GM12878 (cell line): Measurements from ENCODE around the gene SOWAHD. TPM values are rescaled to one million over a fixed set of nuclear protein-coding genes. Genes with fewer than 3 reads are reported as not detected.

Experiments
- ATAC-seq: fragments of 200-7000 bp; cut with Tn5 transposase; 3 replicates; pipeline ENCODE4 v1.9.1; 2020; ENCODE audit warnings: mild to moderate bottlenecking, moderate library complexity
- BruUV-seq: library from RNA; stranded (reverse); fragments of 400-500 nt; replicated peaks from 2 replicates; lab custom pipeline; 2021; lab: Mats Ljungman, UMichigan
- CTCF ChIA-PET: fragments of 300-600 bp; sonication (Branson Sonifier 250); formaldehyde crosslinking; extraction: SDS; loops from one replicate; lab custom pipeline; 2021; ENCODE audit warnings: inconsistent platforms; lab: Yijun Ruan, JAX
- POLR2A ChIA-PET: fragments of 350-600 bp; formaldehyde crosslinking; extraction: SDS; loops from one replicate; lab custom pipeline; 2021; ENCODE audit warnings: inconsistent platforms; lab: Charles Lee
- RAD21 ChIA-PET: fragments of 300-600 bp; sonication (Branson Sonifier 250); formaldehyde crosslinking; loops from one replicate; lab custom pipeline; 2023; ENCODE audit warnings: antibody characterized with exemption; ENCODE audit not compliant: unreplicated experiment; lab: Charles Lee
- SMC1A ChIA-PET: fragments of 300-600 bp; sonication (Branson Sonifier 250); formaldehyde crosslinking; loops from one replicate; lab custom pipeline; 2023; ENCODE audit not compliant: unreplicated experiment, uncharacterized antibody; lab: Charles Lee
- DNase-seq: peaks from one replicate; pipeline ENCODE4 v3.0.0-alpha.2; 2011; ENCODE audit warnings: low read depth, low spot score
- FAIRE-seq: peaks from 3 replicates; lab custom pipeline; 2011; peaks lifted over from hg19 to GRCh38; lab: Jason Lieb, UNC
- H2AFZ ChIP-seq: 2 replicates; pipeline ENCODE4 v1.6.0; 2011; ENCODE audit warnings: low read depth, low read length, control low read depth; ENCODE audit not compliant: control insufficient read depth
- H3K27ac ChIP-seq: 2 replicates; pipeline ENCODE4 v1.5.1; 2011; ENCODE audit warnings: control low read depth; ENCODE audit not compliant: control insufficient read depth, insufficient read depth
- H3K27me3 ChIP-seq, 2 experiments: replicated peaks in 1 of 2; 2 replicates each; pipeline versions ENCODE4 v1.6.0 to v1.6.1; 2011; ENCODE audit warnings: low read length in 1 of 2; ENCODE audit not compliant: control insufficient read depth in 2 of 2, insufficient read depth in 2 of 2
- H3K36me3 ChIP-seq, 2 experiments: 2 replicates each; pipeline ENCODE4 v1.5.1; 2011; ENCODE audit warnings: low read length in 1 of 2; ENCODE audit not compliant: control insufficient read depth in 2 of 2, insufficient read depth in 2 of 2
- H3K4me1 ChIP-seq: 2 replicates; pipeline ENCODE4 v1.6.1; 2011; ENCODE audit warnings: mild to moderate bottlenecking, low read length, moderate library complexity, mixed read lengths; ENCODE audit not compliant: control insufficient read depth, insufficient read depth
- H3K4me2 ChIP-seq: 2 replicates; pipeline ENCODE4 v1.6.0; 2011; ENCODE audit warnings: control low read depth; ENCODE audit not compliant: control insufficient read depth, insufficient read depth
- H3K4me3 ChIP-seq: fragments of 200-600 bp; sonication (generic); 2 replicates; pipeline ENCODE4 v1.5.1; 2016
- H3K79me2 ChIP-seq: 2 replicates; pipeline ENCODE4 v1.6.0; 2011; ENCODE audit warnings: low read length; ENCODE audit not compliant: control insufficient read depth, insufficient read depth
- H3K9ac ChIP-seq: 2 replicates; pipeline ENCODE4 v1.8.0; 2011; ENCODE audit warnings: low read length, control low read depth, mixed read lengths; ENCODE audit not compliant: control insufficient read depth, insufficient read depth
- H3K9me3 ChIP-seq: replicated peaks from 3 replicates; pipeline ENCODE4 v1.5.1; 2011; ENCODE audit warnings: mild to moderate bottlenecking, low read length; ENCODE audit not compliant: control insufficient read depth, insufficient read depth
- H4K20me1 ChIP-seq: 2 replicates; pipeline ENCODE4 v1.6.0; 2011; ENCODE audit not compliant: control insufficient read depth, insufficient read depth
- SIX5 ChIP-seq: IDR thresholded peaks from 2 replicates; pipeline ENCODE4 v1.6.1; 2011; ENCODE audit warnings: mild to moderate bottlenecking, low read depth, low read length, moderate library complexity; ENCODE audit not compliant: severe bottlenecking
- TCF7 ChIP-seq: IDR thresholded peaks from 2 replicates; pipeline ENCODE4 v1.6.1; 2014; ENCODE audit warnings: antibody characterized with exemption, borderline replicate concordance
- ZNF384 ChIP-seq: IDR thresholded peaks from 2 replicates; pipeline ENCODE4 v1.6.1; 2012; ENCODE audit warnings: low read depth, mild to moderate bottlenecking, low read length, improper control_type of control experiment, borderline replicate concordance
- WGBS: methylation state at CpG from one replicate; pipeline ENCODE4 v1.1.6; 2016; ENCODE audit warnings: low lambda C conversion rate; ENCODE audit not compliant: insufficient replicate concordance, insufficient coverage; ENCODE audit errors: missing lambda C conversion rate; 5-methylcytosine and 5-hydroxymethylcytosine counted together
- in situ Hi-C: fragments of 300-500 bp; cut with MboI; formaldehyde crosslinking; loops from 9 replicates; pipeline ENCODE4 v1.14.3; 2018; ENCODE audit warnings: mixed read lengths
- intact Hi-C: fragments of 100-400 bp; cut with micrococcal nuclease; formaldehyde crosslinking; loops from one replicate; pipeline ENCODE4 v1.14.2; 2022; ENCODE audit not compliant: unreplicated experiment
- polyA plus RNA-seq, 11 experiments: library from polyadenylated mRNA; depleted of rRNA in 4 of 11; unstranded in 6 of 11; stranded (reverse) in 5 of 11; fragments of >200 nt; fragmentation: Nextera tagmentation in 4 of 11; fragmentation: Illumina TruSeq in 1 of 11; extraction: Ambion mirVana in 4 of 11; extraction: Trizol in 1 of 11; gene quantifications; 1 replicate in 1 of 11; 2 replicates in 10 of 11; pipeline versions ENCODE4 v1.2.1 to v1.2.3, GENCODE V29; 2011 to 2016; ENCODE audit warnings: inconsistent platforms in 2 of 11, missing spikeins in 2 of 11, low read depth in 1 of 11
- small RNA-seq: library from RNA; depleted of rRNA; stranded (forward); fragments of <200 nt; gene quantifications from one replicate; pipeline ENCODE3, GENCODE V24; 2014
- total RNA-seq, 4 experiments: library from RNA; depleted of rRNA in 3 of 4; stranded (reverse); fragments of >200 nt in 3 of 4; fragmentation: Illumina TruSeq in 1 of 4; extraction: Trizol in 1 of 4; gene quantifications; 2 replicates each; pipeline versions ENCODE4 v1.2.1 to v1.2.3, GENCODE V29; 2013 to 2021

SOWAHD gene
- total and polyA plus RNA-seq, 10 of the 15 experiments (the other 5 are each of a cell fraction or from before 2014, with no cell fraction given): 0.27 to 7.4 (median 2.6) TPM

- H3K9me3 ChIP-seq: no peaks in the 10 kb centered on the region
- DNase-seq: no peak
- in situ Hi-C loops: no loop called here
- ChIA-PET CTCF (no interaction called here), RAD21 (no interaction called here)
- no peaks in the 10 kb centered on the region for H4K20me1 ChIP-seq
- WGBS: 27% methylated on average over 1 of the region's 1 CpG
- no peaks in the 10 kb centered on the region for H3K36me3 ChIP-seq
- ATAC-seq: no peak
- no peak for TF ChIP-seq TCF7
- no peak for TF ChIP-seq SIX5
- no peak for TF ChIP-seq ZNF384
- TF ChIP-seq, all 136 proteins: peak for 0
- Histone ChIP-seq H3K4me2 (no peak overlapping the region), H3K9ac (no peak overlapping the region), H3K79me2 (no peaks in the 10 kb centered on the region), H2AFZ (no peak overlapping the region), H3K27ac (no peak overlapping the region), H3K4me1 (no peaks in the 10 kb centered on the region), H3K4me3 (no peak overlapping the region), H3K27me3 (no peaks in the 10 kb centered on the region)
- no peak for FAIRE-seq
- SMC1A ChIA-PET: no interaction called here
- BruUV-seq: no TSS peak
- POLR2A ChIA-PET: no interaction called here
- intact Hi-C loops: no loop called here
Measured at GRCh38 chrX:119809185-119809666, 50.8 kb downstream of the SOWAHD start.

Small RNAs within 50 kb of the gene (small RNA-seq; reads per million reads assigned to genes)
- not detected for gene SNORA69

Other genes with a start within 250 kb of the SOWAHD start
Only the 7 nearest of the 10 such genes appear.
- 8.1 and 8.5 TPM in 2 replicates for gene NKRF, start 152.2 kb upstream of the SOWAHD start, total RNA-seq (2014; rRNA removed)
- 15.7 and 16.6 TPM in 2 replicates for gene NKRF, start 152.2 kb upstream of the SOWAHD start, total RNA-seq (2014; rRNA removed; fragmentation: Illumina TruSeq; extraction: Trizol)
- 20.1 and 21.5 TPM in 2 replicates for gene NKRF, start 152.2 kb upstream of the SOWAHD start, total RNA-seq (2021)
- gene NKRF, start 152.2 kb upstream of the SOWAHD start, polyA plus RNA-seq (2011; rRNA removed): 14.4 and 19.6 TPM in 2 replicates
- gene NKRF, start 152.2 kb upstream of the SOWAHD start, polyA plus RNA-seq (2014; fragmentation: Illumina TruSeq; extraction: Trizol): 20.3 and 25.3 TPM in 2 replicates
- 1 to 10 TPM; 6.2 to 9.5 TPM for gene NKRF, start 152.2 kb upstream of the SOWAHD start, polyA plus RNA-seq (2014; fragmentation: Nextera tagmentation; extraction: Ambion mirVana)
- 9.9 and 10.7 TPM in 2 replicates for gene NKRF, start 152.2 kb upstream of the SOWAHD start, polyA plus RNA-seq (2014; rRNA removed)
- 1 to 10 TPM; 8.4 to 9.0 TPM for gene NKRF, start 152.2 kb upstream of the SOWAHD start, polyA plus RNA-seq (2016; fragmentation: Nextera tagmentation; extraction: Ambion mirVana)
- gene SEPTIN6, start 65.4 kb upstream of the SOWAHD start, total RNA-seq (2014; rRNA removed): 139 and 150 TPM in 2 replicates
- gene SEPTIN6, start 65.4 kb upstream of the SOWAHD start, total RNA-seq (2014; rRNA removed; fragmentation: Illumina TruSeq; extraction: Trizol): 161 and 168 TPM in 2 replicates
- 215 and 222 TPM in 2 replicates for gene SEPTIN6, start 65.4 kb upstream of the SOWAHD start, total RNA-seq (2021)
- gene SEPTIN6, start 65.4 kb upstream of the SOWAHD start, polyA plus RNA-seq (2011; rRNA removed): 240 and 297 TPM in 2 replicates
- 324 and 353 TPM in 2 replicates for gene SEPTIN6, start 65.4 kb upstream of the SOWAHD start, polyA plus RNA-seq (2014; fragmentation: Illumina TruSeq; extraction: Trizol)
- gene SEPTIN6, start 65.4 kb upstream of the SOWAHD start, polyA plus RNA-seq (2014; fragmentation: Nextera tagmentation; extraction: Ambion mirVana): 10 to 100 TPM; 37.2 to 48.4 TPM
- 139 and 148 TPM in 2 replicates for gene SEPTIN6, start 65.4 kb upstream of the SOWAHD start, polyA plus RNA-seq (2014; rRNA removed)
- gene SEPTIN6, start 65.4 kb upstream of the SOWAHD start, polyA plus RNA-seq (2016; fragmentation: Nextera tagmentation; extraction: Ambion mirVana): 100 to 1,000 TPM; 147 to 160 TPM
- 1,792 and 2,082 TPM in 2 replicates for gene RPL39, start 33.0 kb downstream of the SOWAHD start, total RNA-seq (2014; rRNA removed)
- gene RPL39, start 33.0 kb downstream of the SOWAHD start, total RNA-seq (2014; rRNA removed; fragmentation: Illumina TruSeq; extraction: Trizol): 3,753 and 4,112 TPM in 2 replicates
- 2,274 and 2,439 TPM in 2 replicates for gene RPL39, start 33.0 kb downstream of the SOWAHD start, total RNA-seq (2021)
- gene RPL39, start 33.0 kb downstream of the SOWAHD start, polyA plus RNA-seq (2011; rRNA removed): 4,235 and 5,931 TPM in 2 replicates
- 6,541 and 7,422 TPM in 2 replicates for gene RPL39, start 33.0 kb downstream of the SOWAHD start, polyA plus RNA-seq (2014; fragmentation: Illumina TruSeq; extraction: Trizol)
- gene RPL39, start 33.0 kb downstream of the SOWAHD start, polyA plus RNA-seq (2014; fragmentation: Nextera tagmentation; extraction: Ambion mirVana): 1,000 to 10,000 TPM; 4,146 to 5,350 TPM
- gene RPL39, start 33.0 kb downstream of the SOWAHD start, polyA plus RNA-seq (2014; rRNA removed): 2,881 and 3,581 TPM in 2 replicates
- gene RPL39, start 33.0 kb downstream of the SOWAHD start, polyA plus RNA-seq (2016; fragmentation: Nextera tagmentation; extraction: Ambion mirVana): 1,000 to 10,000 TPM; 1,812 to 1,889 TPM
- 5.7 and 7.2 TPM in 2 replicates for gene UPF3B, start 94.4 kb downstream of the SOWAHD start, total RNA-seq (2014; rRNA removed)
- 15.0 and 16.5 TPM in 2 replicates for gene UPF3B, start 94.4 kb downstream of the SOWAHD start, total RNA-seq (2014; rRNA removed; fragmentation: Illumina TruSeq; extraction: Trizol)
- 12.3 and 14.4 TPM in 2 replicates for gene UPF3B, start 94.4 kb downstream of the SOWAHD start, total RNA-seq (2021)
- gene UPF3B, start 94.4 kb downstream of the SOWAHD start, polyA plus RNA-seq (2011; rRNA removed): 24.8 and 38.7 TPM in 2 replicates
- gene UPF3B, start 94.4 kb downstream of the SOWAHD start, polyA plus RNA-seq (2014; fragmentation: Illumina TruSeq; extraction: Trizol): 35.3 and 44.1 TPM in 2 replicates
- 10 to 100 TPM; 24.6 to 27.0 TPM for gene UPF3B, start 94.4 kb downstream of the SOWAHD start, polyA plus RNA-seq (2014; fragmentation: Nextera tagmentation; extraction: Ambion mirVana)
- gene UPF3B, start 94.4 kb downstream of the SOWAHD start, polyA plus RNA-seq (2014; rRNA removed): 14.6 and 17.4 TPM in 2 replicates
- gene UPF3B, start 94.4 kb downstream of the SOWAHD start, polyA plus RNA-seq (2016; fragmentation: Nextera tagmentation; extraction: Ambion mirVana): 10 to 100 TPM; 22.1 to 22.2 TPM
- gene RNF113A, start 113.1 kb downstream of the SOWAHD start, total RNA-seq (2014; rRNA removed): 20.6 and 22.3 TPM in 2 replicates
- gene RNF113A, start 113.1 kb downstream of the SOWAHD start, total RNA-seq (2014; rRNA removed; fragmentation: Illumina TruSeq; extraction: Trizol): 19.8 and 22.5 TPM in 2 replicates
- 21.9 and 22.0 TPM in 2 replicates for gene RNF113A, start 113.1 kb downstream of the SOWAHD start, total RNA-seq (2021)
- 24.9 and 30.5 TPM in 2 replicates for gene RNF113A, start 113.1 kb downstream of the SOWAHD start, polyA plus RNA-seq (2011; rRNA removed)
- gene RNF113A, start 113.1 kb downstream of the SOWAHD start, polyA plus RNA-seq (2014; fragmentation: Illumina TruSeq; extraction: Trizol): 15.1 and 23.6 TPM in 2 replicates
- gene RNF113A, start 113.1 kb downstream of the SOWAHD start, polyA plus RNA-seq (2014; fragmentation: Nextera tagmentation; extraction: Ambion mirVana): 10 to 100 TPM; 22.7 to 23.1 TPM
- gene RNF113A, start 113.1 kb downstream of the SOWAHD start, polyA plus RNA-seq (2014; rRNA removed): 25.5 and 26.8 TPM in 2 replicates
- gene RNF113A, start 113.1 kb downstream of the SOWAHD start, polyA plus RNA-seq (2016; fragmentation: Nextera tagmentation; extraction: Ambion mirVana): 10 to 100 TPM; 32.2 to 33.1 TPM
- 114 and 143 TPM in 2 replicates for gene NDUFA1, start 113.2 kb downstream of the SOWAHD start, total RNA-seq (2014; rRNA removed)
- 244 and 255 TPM in 2 replicates for gene NDUFA1, start 113.2 kb downstream of the SOWAHD start, total RNA-seq (2014; rRNA removed; fragmentation: Illumina TruSeq; extraction: Trizol)
- 113 and 119 TPM in 2 replicates for gene NDUFA1, start 113.2 kb downstream of the SOWAHD start, total RNA-seq (2021)
- gene NDUFA1, start 113.2 kb downstream of the SOWAHD start, polyA plus RNA-seq (2011; rRNA removed): 369 and 506 TPM in 2 replicates
- gene NDUFA1, start 113.2 kb downstream of the SOWAHD start, polyA plus RNA-seq (2014; fragmentation: Illumina TruSeq; extraction: Trizol): 109 and 116 TPM in 2 replicates
- 1,000 to 10,000 TPM in 1 of 2 experiments, 100 to 1,000 TPM in 1; 999 to 1,113 TPM for gene NDUFA1, start 113.2 kb downstream of the SOWAHD start, polyA plus RNA-seq (2014; fragmentation: Nextera tagmentation; extraction: Ambion mirVana)
- 205 and 215 TPM in 2 replicates for gene NDUFA1, start 113.2 kb downstream of the SOWAHD start, polyA plus RNA-seq (2014; rRNA removed)
- 100 to 1,000 TPM; 444 to 509 TPM for gene NDUFA1, start 113.2 kb downstream of the SOWAHD start, polyA plus RNA-seq (2016; fragmentation: Nextera tagmentation; extraction: Ambion mirVana)
- gene AKAP14, start 137.3 kb downstream of the SOWAHD start, total RNA-seq (2014; rRNA removed): not detected in 2 replicates
- not detected in 2 replicates for gene AKAP14, start 137.3 kb downstream of the SOWAHD start, total RNA-seq (2014; rRNA removed; fragmentation: Illumina TruSeq; extraction: Trizol)
- gene AKAP14, start 137.3 kb downstream of the SOWAHD start, total RNA-seq (2021): not detected in 2 replicates
- gene AKAP14, start 137.3 kb downstream of the SOWAHD start, polyA plus RNA-seq (2011; rRNA removed): not detected in 2 replicates
- gene AKAP14, start 137.3 kb downstream of the SOWAHD start, polyA plus RNA-seq (2014; fragmentation: Illumina TruSeq; extraction: Trizol): not detected in 2 replicates
- not detected for gene AKAP14, start 137.3 kb downstream of the SOWAHD start, polyA plus RNA-seq (2014; fragmentation: Nextera tagmentation; extraction: Ambion mirVana)
- not detected in 2 replicates for gene AKAP14, start 137.3 kb downstream of the SOWAHD start, polyA plus RNA-seq (2014; rRNA removed)
- not detected for gene AKAP14, start 137.3 kb downstream of the SOWAHD start, polyA plus RNA-seq (2016; fragmentation: Nextera tagmentation; extraction: Ambion mirVana)